ENCODE data around the gene FANCC. TPM values are rescaled to one million over a fixed set of nuclear protein-coding genes. Genes with fewer than 3 reads are reported as not detected.

FANCC gene
- total and polyA plus RNA-seq, 10 donors: 0.89 to 9.7 (median 6.6) TPM

DNA sequence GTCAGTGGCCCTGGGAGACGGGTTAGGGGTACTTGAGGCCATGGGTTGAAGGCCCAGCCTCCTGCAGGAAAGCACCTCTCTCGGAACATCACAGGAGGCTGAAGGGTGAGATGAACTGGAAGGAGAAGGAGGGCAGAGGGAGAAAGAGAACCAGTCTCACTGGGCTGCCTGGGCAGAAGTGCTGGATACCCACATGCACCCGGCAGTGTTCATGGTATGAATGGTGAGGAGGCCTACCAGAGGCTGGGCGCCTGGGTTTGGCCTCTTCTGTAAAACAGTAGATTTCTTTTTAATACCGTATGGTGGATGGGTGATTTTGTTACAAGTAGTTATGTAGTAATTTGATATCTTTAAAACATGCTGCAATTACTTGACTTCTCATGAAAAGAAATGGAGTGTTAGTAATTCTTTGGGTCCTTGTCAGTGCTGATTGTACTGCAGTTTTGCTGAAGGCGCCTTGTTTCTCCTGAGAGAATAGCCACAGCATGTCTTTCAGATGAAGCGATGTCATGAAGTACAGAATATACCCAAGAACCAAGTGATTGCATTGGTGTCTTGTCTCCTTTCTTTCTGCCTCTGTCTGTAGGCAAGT, 258.6 kb downstream of the FANCC start:
- H3K4me1 ChIP-seq: peaks cover 11 to 56% (median 38%) of the 10 kb centered on the region in 6 donors
- no peaks in the 10 kb centered on the region for H3K27me3 ChIP-seq (replicated peaks in 1 of 7)
- H3K9me3 ChIP-seq: no peaks in the 10 kb centered on the region
- peaks cover 0 to 34% (median 8%) of the 10 kb centered on the region in 6 donors for H3K36me3 ChIP-seq
- no peak for DNase-seq
- no peak overlapping the region for H3K4me3 ChIP-seq
- intact Hi-C loops (cut with DNase I; ENCODE audit: low total_unique reads): no loop called here
- peak overlapping the region in 4 of 8 donors; percentile 6 to 29 (median 20) for H3K27ac ChIP-seq
- TF ChIP-seq, protein P1, sequence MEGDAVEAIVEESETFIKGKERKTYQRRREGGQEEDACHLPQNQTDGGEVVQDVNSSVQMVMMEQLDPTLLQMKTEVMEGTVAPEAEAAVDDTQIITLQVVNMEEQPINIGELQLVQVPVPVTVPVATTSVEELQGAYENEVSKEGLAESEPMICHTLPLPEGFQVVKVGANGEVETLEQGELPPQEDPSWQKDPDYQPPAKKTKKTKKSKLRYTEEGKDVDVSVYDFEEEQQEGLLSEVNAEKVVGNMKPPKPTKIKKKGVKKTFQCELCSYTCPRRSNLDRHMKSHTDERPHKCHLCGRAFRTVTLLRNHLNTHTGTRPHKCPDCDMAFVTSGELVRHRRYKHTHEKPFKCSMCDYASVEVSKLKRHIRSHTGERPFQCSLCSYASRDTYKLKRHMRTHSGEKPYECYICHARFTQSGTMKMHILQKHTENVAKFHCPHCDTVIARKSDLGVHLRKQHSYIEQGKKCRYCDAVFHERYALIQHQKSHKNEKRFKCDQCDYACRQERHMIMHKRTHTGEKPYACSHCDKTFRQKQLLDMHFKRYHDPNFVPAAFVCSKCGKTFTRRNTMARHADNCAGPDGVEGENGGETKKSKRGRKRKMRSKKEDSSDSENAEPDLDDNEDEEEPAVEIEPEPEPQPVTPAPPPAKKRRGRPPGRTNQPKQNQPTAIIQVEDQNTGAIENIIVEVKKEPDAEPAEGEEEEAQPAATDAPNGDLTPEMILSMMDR (IDR thresholded peaks at IDR 0.05 in 8 of 11, conservative IDR thresholded peaks at IDR 0.05 in 3 of 11): no peak
- TF ChIP-seq POLR2AphosphoS5 (IDR thresholded peaks at IDR 0.05): no peak
- 82 to 88% (median 86%) methylated on average over 7 of the region's 7 CpGs for WGBS, 5 donors

DNA sequence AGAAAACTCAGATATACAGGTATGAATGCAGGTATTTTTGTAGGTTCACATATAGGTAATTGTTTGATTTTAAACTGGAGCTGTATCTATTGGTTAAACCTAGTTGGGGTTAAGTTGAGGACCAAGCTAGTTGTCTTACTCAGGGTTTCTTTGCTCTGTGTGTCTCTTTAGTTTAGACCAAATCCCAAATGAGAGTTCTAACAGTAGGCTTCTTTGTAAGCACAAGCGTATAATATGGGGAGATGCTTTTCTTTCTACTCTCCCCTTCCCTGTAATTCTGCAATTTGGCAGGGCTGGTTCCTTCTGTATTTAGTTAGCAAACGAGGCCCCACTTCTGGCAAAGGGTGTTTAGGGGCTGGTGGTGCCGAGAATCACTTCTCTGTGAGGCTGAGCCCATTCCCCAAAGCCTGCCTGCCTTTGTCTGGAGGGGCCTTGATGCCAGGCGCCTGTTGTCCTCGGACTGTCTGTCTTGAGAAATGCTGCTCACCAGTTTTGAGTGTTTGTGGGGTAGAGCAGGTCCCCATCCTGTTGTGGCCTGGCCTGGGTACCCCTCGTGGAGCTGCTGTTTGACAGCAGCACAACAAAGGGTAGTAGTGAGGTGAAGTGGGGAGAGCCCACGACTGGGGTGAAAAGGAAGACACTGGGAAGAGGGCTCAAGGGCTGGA, 259.3 kb downstream of the FANCC start:
- Histone ChIP-seq H3K27me3 (replicated peaks in 1 of 7) (no peaks in the 10 kb centered on the region), H3K27ac (peak overlapping the region in 5 of 8 donors; percentile 6 to 34 (median 26)), H3K4me3 (no peak overlapping the region), H3K9me3 (no peaks in the 10 kb centered on the region), H3K4me1 (peaks cover 11 to 51% (median 34%) of the 10 kb centered on the region in 6 donors), H3K36me3 (peaks cover 0 to 31% (median 1%) of the 10 kb centered on the region in 6 donors)
- DNase-seq: no peak
- 72 to 80% (median 76%) methylated on average over 7 of the region's 7 CpGs for WGBS, 5 donors
- intact Hi-C loops (cut with DNase I; ENCODE audit: low total_unique reads): no loop called here
- TF ChIP-seq POLR2A (IDR thresholded peaks at IDR 0.05) (no peak), POLR2AphosphoS5 (IDR thresholded peaks at IDR 0.05) (no peak)
- TF ChIP-seq, protein P1 (IDR thresholded peaks at IDR 0.05 in 8 of 11, conservative IDR thresholded peaks at IDR 0.05 in 3 of 11): no peak

DNA sequence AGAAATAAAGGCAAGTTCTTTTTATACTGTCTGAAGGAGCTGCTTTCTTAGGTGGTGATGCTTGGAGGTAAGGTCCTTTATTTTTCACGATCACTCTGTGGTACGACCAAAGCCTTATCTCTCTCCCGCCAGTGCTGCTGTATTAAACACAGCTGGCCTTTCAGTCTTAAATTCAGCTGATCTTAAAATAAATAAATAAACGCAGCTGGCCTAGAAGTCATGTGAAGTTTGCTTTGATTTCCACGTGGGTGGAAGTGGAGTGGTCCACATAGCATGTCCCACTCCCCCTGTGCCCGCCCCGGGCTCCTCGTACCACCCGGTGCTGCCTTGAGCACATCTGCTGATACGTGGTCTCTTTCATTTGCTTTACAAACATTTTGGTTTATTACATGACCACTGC, 260.4 kb downstream of the FANCC start:
- 63 to 68% (median 66%) methylated on average over 10 of the region's 10 CpGs for WGBS, 5 donors
- H3K36me3 ChIP-seq: peaks cover 0 to 19% (median 0%) of the 10 kb centered on the region in 6 donors
- H3K9me3 ChIP-seq: no peaks in the 10 kb centered on the region
- H3K4me1 ChIP-seq: peaks cover 10 to 40% (median 24%) of the 10 kb centered on the region in 6 donors
- H3K4me3 ChIP-seq: peak overlapping the region in 1 of 8 donors; percentile 1
- intact Hi-C loops (cut with DNase I; ENCODE audit: low total_unique reads): no loop called here
- TF ChIP-seq POLR2A (IDR thresholded peaks at IDR 0.05): no peak
- TF ChIP-seq POLR2AphosphoS5 (IDR thresholded peaks at IDR 0.05): no peak
- TF ChIP-seq, protein P1 (IDR thresholded peaks at IDR 0.05 in 8 of 11, conservative IDR thresholded peaks at IDR 0.05 in 3 of 11): no peak
- no peaks in the 10 kb centered on the region for H3K27me3 ChIP-seq (replicated peaks in 1 of 7)
- H3K27ac ChIP-seq: peak overlapping the region in 4 of 8 donors; percentile 34 to 69 (median 67)
- no peak for DNase-seq

All from spleen (tissue), 11 donors.